Lower lobe of right lung (tissue), 2 donors: ENCODE results near the gene LGI4. TPM values are rescaled to one million over a fixed set of nuclear protein-coding genes. Genes with fewer than 3 reads are reported as not detected.

Experiments used
- ATAC-seq, 2 donors: fragments of 200-7000 bp; cut with Tn5 transposase; one replicate each; pipeline ENCODE4 v1.9.1; 2020 to 2022; ENCODE audit warnings: mild to moderate bottlenecking in 2 of 2, moderate library complexity in 2 of 2
- DNase-seq: peaks from one replicate; pipeline ENCODE4 v3.0.0-alpha.2; 2020
- H3K27ac ChIP-seq: fragments of 200-600 bp; one replicate; pipeline ENCODE4 v1.8.0; 2022
- H3K27me3 ChIP-seq: fragments of 200-600 bp; one replicate; pipeline ENCODE4 v1.8.0; 2022; ENCODE audit warnings: low read depth
- H3K36me3 ChIP-seq: fragments of 200-600 bp; one replicate; pipeline ENCODE4 v1.8.0; 2022; ENCODE audit warnings: mild to moderate bottlenecking
- H3K4me1 ChIP-seq: fragments of 200-600 bp; one replicate; pipeline ENCODE4 v1.8.0; 2022
- H3K4me3 ChIP-seq: fragments of 200-600 bp; one replicate; pipeline ENCODE4 v1.8.0; 2022; ENCODE audit warnings: mild to moderate bottlenecking
- H3K9me3 ChIP-seq: fragments of 200-600 bp; one replicate; pipeline ENCODE4 v1.8.0; 2022
- intact Hi-C: fragments of 100-400 bp; cut with DNase I; formaldehyde crosslinking; loops from one replicate; pipeline ENCODE4 v1.11.0; 2022
- total RNA-seq: library from RNA; stranded (reverse); fragmentation: NEBNext Ultra II Directional; extraction: Animal tissue kit (Norgen Biotek cat#: 25700); gene quantifications from one replicate; pipeline ENCODE4 v1.2.1, GENCODE V29; 2021
- TF ChIP-seq, protein P1 (sequence below): fragments of 200-600 bp; IDR thresholded peaks from one replicate; pipeline ENCODE4 v1.8.0; 2022; ENCODE audit warnings: antibody characterized with exemption, mild to moderate bottlenecking
- donor health status: DM: no; HTN: yes; CAD: no; lungs with severe emphysema.

LGI4 gene
- total RNA-seq, 1 donor from 2014 or later = 6.3 TPM

DNA sequence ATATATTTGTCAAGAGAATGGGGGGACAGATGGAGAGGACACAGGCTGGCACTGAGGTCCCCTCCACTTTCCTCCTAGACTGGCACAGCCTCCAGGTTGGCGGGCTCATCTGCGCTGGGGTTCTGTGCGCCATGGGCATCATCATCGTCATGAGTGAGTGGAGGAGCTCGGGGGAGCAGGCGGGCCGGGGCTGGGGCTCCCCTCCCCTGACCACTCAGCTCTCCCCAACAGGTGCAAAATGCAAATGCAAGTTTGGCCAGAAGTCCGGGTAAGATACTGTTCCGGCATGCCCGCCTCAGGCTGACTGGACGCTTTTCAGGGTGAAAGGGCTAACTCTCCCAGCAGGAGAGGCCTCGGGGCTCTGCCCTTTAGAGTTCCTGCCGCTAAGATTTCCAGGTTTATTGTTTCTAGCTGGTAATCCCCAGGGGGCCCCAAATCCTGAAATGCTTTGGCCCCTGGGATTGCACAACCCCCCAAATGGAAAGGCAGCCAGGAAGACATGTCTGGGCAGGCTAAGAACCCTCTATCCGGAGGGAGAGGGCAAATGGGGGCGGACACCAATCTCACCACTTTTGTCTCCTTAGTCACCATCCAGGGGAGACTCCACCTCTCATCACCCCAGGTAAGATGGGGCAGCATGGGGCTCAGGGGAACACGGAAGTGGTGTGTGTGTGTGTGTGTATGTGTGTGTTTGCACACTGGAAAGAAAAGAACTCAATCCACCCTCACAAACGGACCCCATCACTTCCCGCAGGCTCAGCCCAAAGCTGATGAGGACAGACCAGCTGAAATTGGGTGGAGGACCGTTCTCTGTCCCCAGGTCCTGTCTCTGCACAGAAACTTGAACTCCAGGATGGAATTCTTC, 11.9 kb downstream of the LGI4 start:
- Histone ChIP-seq H3K27me3 (no peaks in the 10 kb centered on the region), H3K9me3 (no peaks in the 10 kb centered on the region), H3K4me1 (peaks cover 22% of the 10 kb centered on the region), H3K36me3 (no peaks in the 10 kb centered on the region), H3K4me3 (no peak overlapping the region), H3K27ac (peak overlapping the region; percentile 78)
- TF ChIP-seq, protein P1, sequence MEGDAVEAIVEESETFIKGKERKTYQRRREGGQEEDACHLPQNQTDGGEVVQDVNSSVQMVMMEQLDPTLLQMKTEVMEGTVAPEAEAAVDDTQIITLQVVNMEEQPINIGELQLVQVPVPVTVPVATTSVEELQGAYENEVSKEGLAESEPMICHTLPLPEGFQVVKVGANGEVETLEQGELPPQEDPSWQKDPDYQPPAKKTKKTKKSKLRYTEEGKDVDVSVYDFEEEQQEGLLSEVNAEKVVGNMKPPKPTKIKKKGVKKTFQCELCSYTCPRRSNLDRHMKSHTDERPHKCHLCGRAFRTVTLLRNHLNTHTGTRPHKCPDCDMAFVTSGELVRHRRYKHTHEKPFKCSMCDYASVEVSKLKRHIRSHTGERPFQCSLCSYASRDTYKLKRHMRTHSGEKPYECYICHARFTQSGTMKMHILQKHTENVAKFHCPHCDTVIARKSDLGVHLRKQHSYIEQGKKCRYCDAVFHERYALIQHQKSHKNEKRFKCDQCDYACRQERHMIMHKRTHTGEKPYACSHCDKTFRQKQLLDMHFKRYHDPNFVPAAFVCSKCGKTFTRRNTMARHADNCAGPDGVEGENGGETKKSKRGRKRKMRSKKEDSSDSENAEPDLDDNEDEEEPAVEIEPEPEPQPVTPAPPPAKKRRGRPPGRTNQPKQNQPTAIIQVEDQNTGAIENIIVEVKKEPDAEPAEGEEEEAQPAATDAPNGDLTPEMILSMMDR = no peak
- intact Hi-C loops = no loop called here
- ATAC-seq (no peak), DNase-seq (no peak)

DNA sequence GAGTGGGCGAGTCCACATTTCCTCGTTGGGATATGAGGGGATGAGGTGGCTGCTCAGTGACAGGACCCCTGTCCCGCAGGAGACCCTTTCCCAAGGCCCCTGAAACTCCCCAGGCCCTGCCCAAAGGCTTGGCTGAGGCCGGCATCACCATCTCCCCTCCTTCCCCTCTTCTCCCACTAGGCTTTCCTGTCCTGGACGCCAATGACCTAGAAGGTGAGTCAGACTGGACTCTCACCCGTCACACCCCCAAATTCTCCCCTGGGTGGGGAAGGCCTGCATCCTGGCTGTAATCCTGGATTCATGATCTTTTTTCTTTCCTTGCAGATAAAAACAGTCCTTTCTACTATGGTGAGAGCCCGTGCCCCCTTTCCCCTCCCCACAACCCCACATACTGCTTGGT, 14.0 kb downstream of the LGI4 start:
- Histone ChIP-seq H3K4me3 (no peak overlapping the region), H3K9me3 (no peaks in the 10 kb centered on the region), H3K4me1 (peaks cover 22% of the 10 kb centered on the region), H3K36me3 (no peaks in the 10 kb centered on the region), H3K27ac (no peak overlapping the region), H3K27me3 (no peaks in the 10 kb centered on the region)
- TF ChIP-seq, protein P1 = no peak
- DNase-seq = no peak
- intact Hi-C loops = no loop called here
- ATAC-seq = no peak

DNA sequence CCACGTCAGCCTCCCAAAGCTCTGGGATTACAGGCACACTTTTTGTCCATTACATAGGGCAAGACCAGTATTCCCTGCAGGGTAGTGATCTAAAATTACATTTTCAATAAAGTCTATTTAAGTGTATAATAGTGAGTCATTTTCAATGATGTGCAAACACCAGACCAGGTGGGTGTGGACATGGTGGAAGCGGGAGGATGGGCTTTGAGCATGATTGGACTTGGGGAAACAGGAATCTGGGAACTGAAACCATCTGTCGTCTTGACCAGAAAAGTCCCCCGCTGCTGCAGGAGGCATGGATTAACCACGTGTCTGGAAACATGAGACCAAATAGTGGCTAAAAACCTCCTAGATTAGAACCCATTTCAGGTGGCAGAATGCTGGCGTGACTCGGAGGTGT, 14.4 kb downstream of the LGI4 start:
- ATAC-seq (no peak), DNase-seq (no peak)
- no peaks in the 10 kb centered on the region for H3K36me3 ChIP-seq
- no peak overlapping the region for H3K4me3 ChIP-seq
- intact Hi-C loops = no loop called here
- peaks cover 22% of the 10 kb centered on the region for H3K4me1 ChIP-seq
- H3K27me3 ChIP-seq = no peaks in the 10 kb centered on the region
- TF ChIP-seq, protein P1 = no peak
- H3K27ac ChIP-seq = no peak overlapping the region
- H3K9me3 ChIP-seq = no peaks in the 10 kb centered on the region

DNA sequence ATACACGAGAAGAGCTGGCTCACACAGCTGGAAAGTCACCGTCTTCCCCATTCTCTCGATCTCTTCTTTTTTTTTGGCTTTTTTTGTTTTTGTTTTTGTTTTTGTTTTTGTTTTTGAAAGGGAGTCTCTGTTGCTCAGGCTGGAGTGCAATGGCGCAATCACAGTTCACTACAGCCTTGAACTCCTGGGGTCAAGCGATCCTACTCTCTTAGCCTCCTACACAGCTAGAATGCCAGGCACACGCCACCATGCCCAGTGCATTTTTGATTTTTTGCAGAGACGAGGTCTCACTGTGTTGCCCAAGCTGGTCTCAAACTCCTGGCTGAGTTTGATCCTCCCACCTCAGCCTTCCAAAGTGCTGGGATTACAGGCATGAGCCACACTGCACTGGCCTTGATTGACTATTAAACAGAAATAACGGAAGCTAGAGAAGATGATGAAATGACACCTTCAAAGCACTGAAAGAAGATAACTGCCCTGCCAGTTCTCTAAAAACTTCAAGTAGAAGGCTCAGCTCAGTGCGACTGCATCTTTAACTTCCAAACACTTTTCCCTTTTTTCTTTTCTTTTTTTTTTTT, 15.2 kb downstream of the LGI4 start:
- TF ChIP-seq, protein P1 = no peak
- H3K4me3 ChIP-seq = peak overlapping the region; percentile 39
- no peak for DNase-seq
- H3K9me3 ChIP-seq = no peaks in the 10 kb centered on the region
- intact Hi-C loops = no loop called here
- H3K36me3 ChIP-seq = no peaks in the 10 kb centered on the region
- H3K27ac ChIP-seq = peak overlapping the region; percentile 79
- H3K27me3 ChIP-seq = no peaks in the 10 kb centered on the region
- peaks cover 23% of the 10 kb centered on the region for H3K4me1 ChIP-seq
- no peak for ATAC-seq

DNA sequence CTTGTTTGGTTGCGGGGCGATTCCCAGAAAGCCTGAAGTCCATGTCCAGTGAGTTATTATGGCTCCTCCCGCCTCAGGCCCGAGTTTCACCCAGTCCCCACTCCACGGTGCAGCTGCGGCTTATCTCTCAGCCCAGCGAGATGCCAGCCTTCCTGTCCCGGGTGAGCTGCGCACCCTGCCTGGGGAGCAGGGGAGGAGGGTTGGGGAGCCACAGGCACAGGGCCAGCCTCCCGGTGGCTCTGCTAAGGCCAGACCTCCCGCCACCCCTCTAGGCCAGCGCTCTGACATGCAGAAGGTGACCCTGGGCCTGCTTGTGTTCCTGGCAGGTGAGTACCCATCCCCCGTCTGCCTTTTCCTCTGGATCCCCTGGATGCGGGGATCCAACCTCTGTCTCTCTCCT, 15.8 kb downstream of the LGI4 start:
- Histone ChIP-seq H3K27ac (peak overlapping the region; percentile 79), H3K36me3 (no peaks in the 10 kb centered on the region), H3K4me3 (peak overlapping the region; percentile 39), H3K4me1 (peaks cover 26% of the 10 kb centered on the region), H3K9me3 (no peaks in the 10 kb centered on the region), H3K27me3 (no peaks in the 10 kb centered on the region)
- TF ChIP-seq, protein P1 = no peak
- DNase-seq = no peak
- no peak for ATAC-seq
- intact Hi-C loops = no loop called here
